Measurements from ENCODE around the gene PLPPR5.

- TF ChIP-seq POLR2A (IDR thresholded peaks at IDR 0.05; ENCODE audit: low read depth, low read length) (no peak), CTCF (conservative IDR thresholded peaks at IDR 0.05; ENCODE audit: low read depth, low read length) (no peak), FOS (IDR thresholded peaks at IDR 0.05; ENCODE audit: low read depth, low read length) (no peak), RFX5 (IDR thresholded peaks at IDR 0.05; ENCODE audit: low read depth, low read length) (no peak), MAFK (IDR thresholded peaks at IDR 0.05; ENCODE audit: low read depth, low read length) (no peak), RCOR1 (IDR thresholded peaks at IDR 0.05; ENCODE audit: insufficient replicate concordance, low read length) (no peak), RAD21 (IDR thresholded peaks at IDR 0.05; ENCODE audit: low read length) (no peak), CHD1 (IDR thresholded peaks at IDR 0.05; ENCODE audit: low read depth, low read length) (no peak), MXI1 (IDR thresholded peaks at IDR 0.05; ENCODE audit: borderline replicate concordance, low read depth, low read length) (no peak), CEBPB (IDR thresholded peaks at IDR 0.05; ENCODE audit: low read depth, low read length) (no peak), SMC3 (IDR thresholded peaks at IDR 0.05; ENCODE audit: low read depth, low read length) (no peak)
- TF ChIP-seq, protein P1, sequence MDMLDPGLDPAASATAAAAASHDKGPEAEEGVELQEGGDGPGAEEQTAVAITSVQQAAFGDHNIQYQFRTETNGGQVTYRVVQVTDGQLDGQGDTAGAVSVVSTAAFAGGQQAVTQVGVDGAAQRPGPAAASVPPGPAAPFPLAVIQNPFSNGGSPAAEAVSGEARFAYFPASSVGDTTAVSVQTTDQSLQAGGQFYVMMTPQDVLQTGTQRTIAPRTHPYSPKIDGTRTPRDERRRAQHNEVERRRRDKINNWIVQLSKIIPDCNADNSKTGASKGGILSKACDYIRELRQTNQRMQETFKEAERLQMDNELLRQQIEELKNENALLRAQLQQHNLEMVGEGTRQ (IDR thresholded peaks at IDR 0.05; ENCODE audit: low read depth, low read length), result no peak
- TF ChIP-seq, protein P2, sequence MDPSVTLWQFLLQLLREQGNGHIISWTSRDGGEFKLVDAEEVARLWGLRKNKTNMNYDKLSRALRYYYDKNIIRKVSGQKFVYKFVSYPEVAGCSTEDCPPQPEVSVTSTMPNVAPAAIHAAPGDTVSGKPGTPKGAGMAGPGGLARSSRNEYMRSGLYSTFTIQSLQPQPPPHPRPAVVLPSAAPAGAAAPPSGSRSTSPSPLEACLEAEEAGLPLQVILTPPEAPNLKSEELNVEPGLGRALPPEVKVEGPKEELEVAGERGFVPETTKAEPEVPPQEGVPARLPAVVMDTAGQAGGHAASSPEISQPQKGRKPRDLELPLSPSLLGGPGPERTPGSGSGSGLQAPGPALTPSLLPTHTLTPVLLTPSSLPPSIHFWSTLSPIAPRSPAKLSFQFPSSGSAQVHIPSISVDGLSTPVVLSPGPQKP (IDR thresholded peaks at IDR 0.05; ENCODE audit: borderline replicate concordance, low read depth, low read length), result no peak
Observed at GRCh38 chr1:98949621-98950020, 55.0 kb downstream of the PLPPR5 start.
